Stomach (tissue), 9 donors: ENCODE measurements around the gene NR4A3. TPM values are rescaled to one million over a fixed set of nuclear protein-coding genes. Genes with fewer than 3 reads are reported as not detected.

Experiments used
- DNase-seq, 2 donors: peaks; one replicate each; pipeline versions ENCODE4 v3.0.0 to v3.0.0-alpha.2; 2013 to 2019
- H3K27ac ChIP-seq, 5 donors: fragments of 200-600 bp in 4 of 5; sonication (generic) in 4 of 5; one replicate each; pipeline ENCODE4 v1.5.1; 2013 to 2019; ENCODE audit warnings: mild to moderate bottlenecking in 1 of 5, moderate library complexity in 1 of 5
- H3K27me3 ChIP-seq, 3 donors: fragments of 200-600 bp; sonication (generic); one replicate each; pipeline ENCODE4 v1.5.1; 2017 to 2019; ENCODE audit warnings: mixed run types in 1 of 3
- H3K36me3 ChIP-seq, 4 donors: fragments of 200-600 bp; sonication (generic); 1 replicate in 3 of 4; 2 replicates in 1 of 4; pipeline ENCODE4 v1.5.1; 2016 to 2019
- H3K4me1 ChIP-seq, 4 donors: fragments of 200-600 bp; sonication (generic); one replicate each; pipeline ENCODE4 v1.5.1; 2016 to 2019
- H3K4me3 ChIP-seq, 4 donors: fragments of 200-600 bp; sonication (generic) in 3 of 4; one replicate each; pipeline ENCODE4 v1.5.1; 2016 to 2019; ENCODE audit warnings: mild to moderate bottlenecking in 1 of 4
- H3K9me3 ChIP-seq, 4 donors: fragments of 200-600 bp; sonication (generic); one replicate each; pipeline ENCODE4 v1.5.1; 2016 to 2019
- EP300 ChIP-seq: sonication (generic); formaldehyde crosslinking; IDR thresholded peaks from one replicate; pipeline ENCODE4 v1.6.1; 2017; ENCODE audit warnings: antibody characterized with exemption
- POLR2A ChIP-seq, 4 donors: fragments of 450-650 bp; IDR thresholded peaks; one replicate each; pipeline ENCODE4 v1.6.1; 2016; ENCODE audit warnings: antibody characterized with exemption in 4 of 4, control low read depth in 2 of 4, mild to moderate bottlenecking in 1 of 4, moderate library complexity in 1 of 4
- POLR2AphosphoS5 ChIP-seq, 3 donors: sonication (generic); formaldehyde crosslinking; IDR thresholded peaks; one replicate each; pipeline ENCODE4 v1.6.1; 2016; ENCODE audit warnings: antibody characterized with exemption in 3 of 3
- WGBS, 5 donors: extraction: QIAGEN DNeasy Blood & Tissue Kit in 3 of 5; methylation state at CpG; one replicate each; pipeline versions ENCODE4 v1.1.5 to v1.1.7; 2013 to 2018; 5-methylcytosine and 5-hydroxymethylcytosine counted together
- intact Hi-C: fragments of 100-400 bp; cut with DNase I; formaldehyde crosslinking; loops from one replicate; pipeline ENCODE4 v1.15.1; 2023; ENCODE audit warnings: low total_unique reads
- polyA plus RNA-seq, 3 donors: library from polyadenylated mRNA; stranded (reverse); fragments of 200-250 nt; gene quantifications; one replicate each; pipeline ENCODE4 v1.2.3, GENCODE V29; 2013
- total RNA-seq, 5 donors: library from RNA; depleted of rRNA; stranded (reverse); fragments of >200 nt; gene quantifications; one replicate each; pipeline versions ENCODE4 v1.1.0 to v1.2.3, GENCODE V29; 2014 to 2016
- TF ChIP-seq, protein P1 (sequence below), 7 experiments: fragments of 450-650 bp in 4 of 7; fragments of 200-600 bp in 3 of 7; sonication (generic) in 3 of 7; IDR thresholded peaks; one replicate each; pipeline ENCODE4 v1.5.1; 2016 to 2019; ENCODE audit warnings: antibody characterized with exemption in 7 of 7, control low read depth in 2 of 7, mild to moderate bottlenecking in 1 of 7
- donor health status: healthy with polysubstance abuse.
- donor health status: Bipolar disorder and iron deficiency.
- donor health status: healthy.

The NR4A3 gene
- total and polyA plus RNA-seq, 8 donors = 0.58 to 51.8 (median 3.2) TPM

GRCh38 chr9:99803694-99804093, 18.0 kb upstream of the NR4A3 start:
- no peak for DNase-seq
- Histone ChIP-seq H3K27ac (no peak overlapping the region), H3K4me3 (no peak overlapping the region), H3K4me1 (peaks cover 0 to 14% (median 6%) of the 10 kb centered on the region in 4 donors), H3K36me3 (no peaks in the 10 kb centered on the region), H3K9me3 (no peaks in the 10 kb centered on the region), H3K27me3 (no peaks in the 10 kb centered on the region)
- 84 to 92% (median 87%) methylated on average over 2 of the region's 2 CpGs for WGBS, 5 donors
- TF ChIP-seq, protein P1, sequence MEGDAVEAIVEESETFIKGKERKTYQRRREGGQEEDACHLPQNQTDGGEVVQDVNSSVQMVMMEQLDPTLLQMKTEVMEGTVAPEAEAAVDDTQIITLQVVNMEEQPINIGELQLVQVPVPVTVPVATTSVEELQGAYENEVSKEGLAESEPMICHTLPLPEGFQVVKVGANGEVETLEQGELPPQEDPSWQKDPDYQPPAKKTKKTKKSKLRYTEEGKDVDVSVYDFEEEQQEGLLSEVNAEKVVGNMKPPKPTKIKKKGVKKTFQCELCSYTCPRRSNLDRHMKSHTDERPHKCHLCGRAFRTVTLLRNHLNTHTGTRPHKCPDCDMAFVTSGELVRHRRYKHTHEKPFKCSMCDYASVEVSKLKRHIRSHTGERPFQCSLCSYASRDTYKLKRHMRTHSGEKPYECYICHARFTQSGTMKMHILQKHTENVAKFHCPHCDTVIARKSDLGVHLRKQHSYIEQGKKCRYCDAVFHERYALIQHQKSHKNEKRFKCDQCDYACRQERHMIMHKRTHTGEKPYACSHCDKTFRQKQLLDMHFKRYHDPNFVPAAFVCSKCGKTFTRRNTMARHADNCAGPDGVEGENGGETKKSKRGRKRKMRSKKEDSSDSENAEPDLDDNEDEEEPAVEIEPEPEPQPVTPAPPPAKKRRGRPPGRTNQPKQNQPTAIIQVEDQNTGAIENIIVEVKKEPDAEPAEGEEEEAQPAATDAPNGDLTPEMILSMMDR (IDR thresholded peaks at IDR 0.05) = no peak
- TF ChIP-seq POLR2AphosphoS5 (IDR thresholded peaks at IDR 0.05) (no peak), EP300 (no peak), POLR2A (IDR thresholded peaks at IDR 0.05) (no peak)
- intact Hi-C loops = no loop called here

DNA sequence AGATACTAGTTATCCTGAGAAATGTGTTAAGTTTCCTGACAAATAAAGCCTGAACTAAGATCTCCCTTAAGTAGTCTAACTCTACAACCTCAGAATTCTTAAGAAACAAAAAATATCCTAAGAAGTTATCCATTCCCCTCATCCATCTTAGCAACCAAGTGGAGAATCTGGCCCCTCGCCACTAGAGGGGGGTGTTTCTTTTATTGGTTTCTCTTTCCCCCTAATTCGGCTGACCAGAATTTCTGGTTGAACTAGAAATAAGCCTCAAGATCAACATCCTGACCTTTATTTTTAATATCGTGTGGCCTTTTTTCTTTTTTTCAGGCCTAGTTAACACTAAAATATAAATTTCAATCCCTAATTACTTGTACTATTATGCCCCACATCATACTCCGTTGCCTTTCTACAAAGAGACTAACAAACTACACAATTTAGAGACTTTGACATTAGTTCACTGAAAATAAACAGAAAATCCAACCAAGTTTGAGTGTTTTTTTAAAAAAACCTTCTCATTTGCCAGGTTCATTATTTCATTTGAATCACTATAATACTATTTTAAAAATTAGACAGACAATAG, 14.3 kb upstream of the NR4A3 start:
- Histone ChIP-seq H3K27me3 (no peaks in the 10 kb centered on the region), H3K27ac (peak overlapping the region in 1 of 5 donors; percentile 43), H3K36me3 (no peaks in the 10 kb centered on the region), H3K4me3 (no peak overlapping the region), H3K4me1 (peaks cover 0 to 21% (median 7%) of the 10 kb centered on the region in 4 donors), H3K9me3 (no peaks in the 10 kb centered on the region)
- DNase-seq = peak; percentile 83 to 89
- TF ChIP-seq POLR2AphosphoS5 (IDR thresholded peaks at IDR 0.05) (peak in 1 of 3 donors; percentile 43), POLR2A (IDR thresholded peaks at IDR 0.05) (no peak)
- TF ChIP-seq, protein P1 (IDR thresholded peaks at IDR 0.05) = peak in 5 of 7 experiments; percentile 21 to 82 (median 78)
- WGBS, 5 donors = 13 to 17% (median 15%) methylated on average over 4 of the region's 4 CpGs
- intact Hi-C loops = no loop called here

GRCh38 chr9:99807956-99808355, 13.7 kb upstream of the NR4A3 start:
- H3K9me3 ChIP-seq = no peaks in the 10 kb centered on the region
- TF ChIP-seq POLR2A (IDR thresholded peaks at IDR 0.05) = no peak
- TF ChIP-seq POLR2AphosphoS5 (IDR thresholded peaks at IDR 0.05) = no peak
- TF ChIP-seq, protein P1 (IDR thresholded peaks at IDR 0.05) = no peak
- TF ChIP-seq EP300 = no peak
- no peak overlapping the region for H3K4me3 ChIP-seq
- peaks cover 0 to 21% (median 7%) of the 10 kb centered on the region in 4 donors for H3K4me1 ChIP-seq
- peak overlapping the region in 1 of 5 donors; percentile 43 for H3K27ac ChIP-seq
- H3K27me3 ChIP-seq = no peaks in the 10 kb centered on the region
- intact Hi-C loops = no loop called here
- no peak for DNase-seq
- no peaks in the 10 kb centered on the region for H3K36me3 ChIP-seq

GRCh38 chr9:99808454-99808853, 13.2 kb upstream of the NR4A3 start:
- no peak overlapping the region for H3K27ac ChIP-seq
- WGBS, 5 donors = 74 to 85% (median 84%) methylated on average over 2 of the region's 2 CpGs
- H3K9me3 ChIP-seq = no peaks in the 10 kb centered on the region
- intact Hi-C loops = no loop called here
- no peak overlapping the region for H3K4me3 ChIP-seq
- no peaks in the 10 kb centered on the region for H3K27me3 ChIP-seq
- H3K4me1 ChIP-seq = peaks cover 0 to 21% (median 7%) of the 10 kb centered on the region in 4 donors
- H3K36me3 ChIP-seq = no peaks in the 10 kb centered on the region
- no peak for TF ChIP-seq EP300
- no peak for TF ChIP-seq POLR2A (IDR thresholded peaks at IDR 0.05)
- TF ChIP-seq, protein P1 (IDR thresholded peaks at IDR 0.05) = no peak
- TF ChIP-seq POLR2AphosphoS5 (IDR thresholded peaks at IDR 0.05) = no peak
- no peak for DNase-seq
